ENCODE measurements around the gene CPLX3.

GRCh38 chr15:74847432-74847831 lies 21.0 kb downstream of the CPLX3 start:
- TF ChIP-seq, protein P1, sequence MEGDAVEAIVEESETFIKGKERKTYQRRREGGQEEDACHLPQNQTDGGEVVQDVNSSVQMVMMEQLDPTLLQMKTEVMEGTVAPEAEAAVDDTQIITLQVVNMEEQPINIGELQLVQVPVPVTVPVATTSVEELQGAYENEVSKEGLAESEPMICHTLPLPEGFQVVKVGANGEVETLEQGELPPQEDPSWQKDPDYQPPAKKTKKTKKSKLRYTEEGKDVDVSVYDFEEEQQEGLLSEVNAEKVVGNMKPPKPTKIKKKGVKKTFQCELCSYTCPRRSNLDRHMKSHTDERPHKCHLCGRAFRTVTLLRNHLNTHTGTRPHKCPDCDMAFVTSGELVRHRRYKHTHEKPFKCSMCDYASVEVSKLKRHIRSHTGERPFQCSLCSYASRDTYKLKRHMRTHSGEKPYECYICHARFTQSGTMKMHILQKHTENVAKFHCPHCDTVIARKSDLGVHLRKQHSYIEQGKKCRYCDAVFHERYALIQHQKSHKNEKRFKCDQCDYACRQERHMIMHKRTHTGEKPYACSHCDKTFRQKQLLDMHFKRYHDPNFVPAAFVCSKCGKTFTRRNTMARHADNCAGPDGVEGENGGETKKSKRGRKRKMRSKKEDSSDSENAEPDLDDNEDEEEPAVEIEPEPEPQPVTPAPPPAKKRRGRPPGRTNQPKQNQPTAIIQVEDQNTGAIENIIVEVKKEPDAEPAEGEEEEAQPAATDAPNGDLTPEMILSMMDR (IDR thresholded peaks at IDR 0.05), result no peak
- TF ChIP-seq POLR2AphosphoS5 (IDR thresholded peaks at IDR 0.05), result no peak

All from breast epithelium (tissue), 3 donors.